HG03064 (cell line): Measurements from ENCODE around the gene SMTN.
"Not testable (repeated sequence)": the region's sequence is repeated elsewhere in the genome, so short reads cannot be mapped to it uniquely, and the experiment has no call there.

Experiments
- ATAC-seq: cut with Tn5 transposase; IDR thresholded peaks from one replicate; pipeline ENCODE4 v1.9.1; 2021; ENCODE audit warnings: low read depth; ENCODE audit not compliant: unreplicated experiment

SMTN gene

GRCh38 chr22:31080848-31081649, at the start of gene SMTN:
TSS of gene SMTN (plus strand) at chr22:31081318. CDS start at chr22:31083259, 1,941 bp downstream.
- peak; percentile 45 for ATAC-seq

GRCh38 chr22:31036671-31037550, 44.2 kb upstream of the SMTN start:
- ATAC-seq, result no peak

DNA sequence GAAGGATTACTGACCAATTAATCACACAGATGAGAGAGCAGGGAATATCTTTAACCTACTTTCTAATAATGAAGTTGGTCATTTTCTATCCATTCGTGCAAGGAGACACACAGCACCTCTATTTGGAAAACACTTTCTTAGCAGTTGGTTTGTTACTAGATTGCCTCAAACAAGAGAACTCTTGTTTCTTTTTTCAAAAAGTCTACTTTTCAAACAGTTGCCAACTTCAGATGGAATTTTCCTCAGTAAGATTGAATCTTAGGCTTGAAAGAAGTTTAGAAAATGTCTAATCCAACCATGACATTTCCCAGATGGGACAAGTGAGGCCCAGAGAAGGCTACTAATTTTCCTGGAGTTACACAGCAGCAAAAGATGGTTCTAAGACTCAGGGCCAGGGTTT, 42.4 kb upstream of the SMTN start:
- no peak for ATAC-seq

DNA sequence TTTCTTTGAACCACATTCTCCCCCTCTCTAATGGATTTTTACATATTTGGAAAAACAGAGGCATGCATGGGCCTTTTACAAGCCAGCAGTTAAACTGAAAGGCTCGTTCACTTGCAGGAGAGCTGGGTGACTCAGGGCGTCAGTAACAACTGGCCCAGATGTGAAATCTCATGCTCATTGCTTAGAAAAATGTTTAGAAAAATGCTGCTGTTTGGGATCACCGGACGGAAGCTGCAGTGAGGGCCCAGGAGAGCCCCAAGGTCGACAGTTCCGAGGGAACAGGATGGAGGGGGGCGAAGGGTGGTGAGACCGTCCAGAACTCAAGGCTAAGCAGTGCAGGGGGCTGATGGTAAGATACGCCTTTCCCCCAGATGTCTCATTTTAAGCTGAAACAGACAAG, 41.7 kb upstream of the SMTN start:
- ATAC-seq, result no peak

- no peak for ATAC-seq
Measured at GRCh38 chr22:31040542-31041398, 40.3 kb upstream of the SMTN start.

GRCh38 chr22:31044262-31044861, 36.8 kb upstream of the SMTN start:
- no peak for ATAC-seq

- ATAC-seq, result no peak
Measured at GRCh38 chr22:31045900-31046538, 35.1 kb upstream of the SMTN start.

DNA sequence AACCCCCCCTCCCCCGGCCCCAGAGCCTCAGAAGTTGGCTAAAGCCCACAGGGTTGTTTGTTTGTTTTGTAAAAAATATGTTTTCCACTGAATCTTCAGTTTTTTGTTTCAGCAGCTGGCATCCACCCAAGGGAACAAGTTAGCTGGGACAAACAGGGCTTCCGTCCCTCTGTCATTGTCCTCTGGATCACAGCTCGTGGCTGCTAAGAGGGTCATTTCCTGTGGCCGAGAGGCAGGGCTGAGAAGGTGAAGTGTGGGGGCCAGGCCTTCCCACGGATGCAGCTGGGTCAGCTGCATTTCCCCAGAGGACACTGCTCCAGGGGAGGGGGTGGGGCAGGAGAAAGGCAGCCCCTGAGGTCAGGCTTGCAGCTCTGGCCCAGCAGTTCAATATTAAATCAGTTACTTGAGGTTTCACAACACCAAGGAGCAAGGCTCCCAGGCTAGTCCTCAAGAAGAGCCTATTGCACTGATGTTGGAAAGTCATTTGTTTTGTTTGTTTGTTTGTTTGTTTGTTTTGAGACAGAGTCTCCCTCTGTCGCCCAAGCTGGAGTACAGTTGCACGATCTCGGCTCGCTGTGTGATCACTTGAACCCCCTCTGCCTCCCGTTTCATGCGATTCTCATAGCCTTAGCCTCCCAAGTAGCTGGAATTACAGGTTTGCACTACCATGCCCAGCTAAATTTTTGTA, 34.4 kb upstream of the SMTN start:
- ATAC-seq, result no peak

DNA sequence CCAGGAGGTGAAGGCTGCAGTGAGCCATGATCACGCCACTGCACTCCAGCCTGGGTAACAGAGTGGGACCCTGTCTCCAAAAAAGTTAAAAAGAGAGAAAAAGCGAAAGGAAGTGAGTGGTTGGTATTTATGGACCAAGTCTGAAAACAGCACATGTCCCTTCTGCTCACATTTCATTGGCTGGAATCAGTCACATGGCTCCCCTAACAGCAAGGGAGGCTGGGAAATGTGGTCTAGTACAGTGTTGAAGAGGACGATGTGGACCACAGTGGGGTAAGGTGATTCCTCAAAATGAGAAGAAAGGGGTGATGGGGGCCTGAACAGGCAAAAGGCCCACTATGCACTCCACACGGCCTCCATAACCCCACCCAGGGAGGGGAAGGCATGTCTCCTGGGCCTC, 32.5 kb upstream of the SMTN start:
- no peak for ATAC-seq

GRCh38 chr22:31049815-31050420, 31.2 kb upstream of the SMTN start:
- ATAC-seq, result no peak

DNA sequence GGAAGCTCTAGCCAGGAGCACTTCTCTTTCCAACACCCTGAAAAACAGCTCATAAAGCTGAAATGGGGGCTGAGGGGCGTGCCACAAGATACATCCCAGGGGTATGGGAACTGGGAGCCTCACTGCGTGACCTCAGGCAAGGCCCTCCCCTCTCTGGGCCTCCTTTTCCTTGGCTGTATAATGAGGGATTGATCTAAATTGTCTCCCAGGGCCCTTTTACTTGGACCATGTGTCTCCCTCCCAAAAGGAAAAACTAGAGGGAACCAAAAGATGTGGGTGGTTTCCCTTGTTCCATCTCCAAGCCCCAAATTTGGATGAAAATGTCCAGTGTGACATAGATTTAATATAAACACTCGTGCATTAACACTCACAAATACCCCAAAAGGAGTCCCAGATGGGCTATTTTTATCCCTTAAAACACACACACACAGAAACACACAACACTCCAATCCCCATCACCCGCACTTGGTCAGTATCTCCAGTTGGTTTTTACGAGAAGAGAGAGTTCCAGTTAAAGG, 25.9 kb upstream of the SMTN start:
- no peak for ATAC-seq

DNA sequence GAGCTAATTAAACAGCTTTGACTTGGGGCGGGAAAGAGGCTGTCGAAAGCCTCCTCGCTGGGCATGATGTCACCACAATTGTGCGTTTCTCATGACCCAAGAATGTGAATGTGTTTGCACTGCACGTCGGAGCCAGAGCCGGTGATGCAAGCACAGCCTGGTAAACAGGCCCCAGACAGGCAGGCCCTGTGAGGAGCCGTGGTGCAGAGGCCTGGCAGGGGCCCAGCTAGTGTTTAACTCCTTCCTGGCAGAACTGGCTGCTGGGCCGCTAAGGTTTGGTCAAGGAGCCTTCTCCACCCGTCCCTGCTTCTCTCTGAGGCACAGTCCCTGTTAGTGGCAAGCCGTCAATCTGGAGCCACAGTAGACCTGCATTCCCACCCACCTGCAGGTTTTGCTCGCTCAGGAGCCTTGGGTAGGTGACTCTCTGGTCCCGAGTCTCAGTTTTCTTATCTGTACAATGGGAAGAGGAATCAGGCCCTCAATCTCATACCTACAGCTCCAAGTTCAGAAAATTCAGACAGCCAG, 25.4 kb upstream of the SMTN start:
- no peak for ATAC-seq

DNA sequence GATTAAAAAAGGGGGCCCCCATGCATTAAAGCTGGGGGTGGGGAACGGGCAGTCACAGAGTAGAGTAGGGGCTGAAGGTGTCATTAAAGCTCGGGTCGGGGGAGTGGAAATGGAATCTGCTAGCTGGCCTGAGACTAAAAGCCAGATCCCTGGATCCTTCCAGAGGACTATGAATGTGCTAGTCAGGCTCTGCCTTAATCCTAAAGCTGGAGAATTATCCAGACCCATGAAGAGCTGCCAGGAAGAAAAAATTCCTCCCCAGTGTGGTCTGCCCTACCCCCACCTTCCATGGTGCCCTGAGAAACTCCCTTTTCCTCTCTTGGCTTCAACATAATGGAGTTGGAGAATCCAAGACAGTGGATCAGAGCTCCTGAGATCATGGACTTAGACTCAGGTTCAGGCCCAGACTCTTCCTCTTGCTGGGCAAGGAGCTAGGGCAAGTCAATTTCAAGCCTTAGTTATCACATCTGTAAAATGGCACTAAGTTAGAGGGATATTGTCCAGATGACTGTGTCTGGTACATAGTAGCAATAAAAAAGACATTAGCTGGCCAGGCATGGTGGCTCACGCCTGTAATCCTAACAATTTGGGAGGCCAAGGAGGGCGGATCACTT, 24.0 kb upstream of the SMTN start:
- no peak for ATAC-seq

DNA sequence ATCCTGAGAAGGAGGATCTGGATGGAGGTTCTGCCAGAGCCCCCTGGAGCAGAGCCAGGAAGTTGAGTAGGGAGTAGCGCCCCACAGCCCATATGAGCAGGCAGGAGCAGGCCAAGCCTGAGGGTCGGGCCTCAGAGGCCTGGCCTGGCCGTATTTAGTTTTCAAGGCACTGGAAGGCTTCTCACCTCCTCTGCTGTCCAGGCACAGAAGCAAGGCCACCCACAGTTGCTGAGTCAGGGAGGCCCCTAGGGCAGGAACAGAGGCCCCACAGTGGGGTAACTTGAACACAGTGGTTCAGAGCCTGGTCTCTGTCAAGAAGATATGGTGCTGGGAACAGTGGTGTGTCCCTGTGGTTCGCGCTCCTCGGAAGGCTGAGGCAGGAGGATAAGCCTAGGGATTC, 21.5 kb upstream of the SMTN start:
- not testable (repeated sequence) for ATAC-seq

DNA sequence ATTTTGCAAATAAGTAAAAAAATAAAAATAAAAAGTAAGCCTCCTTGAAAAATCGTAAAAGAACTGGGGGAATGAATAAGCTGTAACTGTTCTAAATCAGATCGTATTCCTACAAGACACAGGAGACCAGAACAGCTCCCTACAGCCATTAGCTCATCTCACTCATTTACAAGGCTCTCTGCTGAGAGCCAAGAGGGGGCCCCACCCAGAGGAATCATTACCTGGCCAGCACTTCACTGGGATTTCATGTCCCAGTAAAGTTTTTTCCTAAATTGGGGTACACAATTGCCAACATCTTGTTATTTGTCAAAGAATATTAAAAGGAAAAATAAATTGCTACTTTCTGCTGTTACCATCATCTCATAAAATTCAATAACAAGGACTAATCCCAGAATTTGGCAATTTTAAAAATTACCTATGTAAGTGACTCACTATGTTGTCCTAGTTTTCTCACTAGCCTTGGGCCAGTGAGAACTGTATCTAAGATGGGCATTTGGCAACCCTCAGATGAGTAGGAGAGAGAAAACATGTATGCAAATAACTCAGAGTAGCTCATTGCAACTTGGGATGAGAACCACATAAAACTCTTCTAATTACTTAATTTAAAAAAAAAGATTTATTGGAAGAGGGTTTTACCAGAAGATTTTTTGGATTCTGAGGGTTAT, 18.4 kb upstream of the SMTN start:
- no peak for ATAC-seq

GRCh38 chr22:31064369-31064768, 16.7 kb upstream of the SMTN start:
- no peak for ATAC-seq

- no peak for ATAC-seq
Measured at GRCh38 chr22:31068970-31069369, 12.1 kb upstream of the SMTN start.
